Measurements from ENCODE around the gene CTSV. TPM values are rescaled to one million over a fixed set of nuclear protein-coding genes. Genes with fewer than 3 reads are reported as not detected.
"Not testable (repeated sequence)": the region's sequence is repeated elsewhere in the genome, so short reads cannot be mapped to it uniquely, and the experiment has no call there.

The CTSV gene
- total and polyA plus RNA-seq, 7 donors = 2.5 to 11.1 TPM; not detected in 5

GRCh38 chr9:96992303-96992702 is 46.6 kb downstream of the CTSV start:
- WGBS, 2 donors = 86 to 97% methylated on average over 2 of the region's 2 CpGs
- H3K27ac ChIP-seq; DNase-seq; intact Hi-C loops (cut with DNase I); H3K27me3 ChIP-seq; H3K4me1 ChIP-seq; H3K9me3 ChIP-seq; H3K4me3 ChIP-seq; H3K36me3 ChIP-seq: not testable (repeated sequence)

DNA sequence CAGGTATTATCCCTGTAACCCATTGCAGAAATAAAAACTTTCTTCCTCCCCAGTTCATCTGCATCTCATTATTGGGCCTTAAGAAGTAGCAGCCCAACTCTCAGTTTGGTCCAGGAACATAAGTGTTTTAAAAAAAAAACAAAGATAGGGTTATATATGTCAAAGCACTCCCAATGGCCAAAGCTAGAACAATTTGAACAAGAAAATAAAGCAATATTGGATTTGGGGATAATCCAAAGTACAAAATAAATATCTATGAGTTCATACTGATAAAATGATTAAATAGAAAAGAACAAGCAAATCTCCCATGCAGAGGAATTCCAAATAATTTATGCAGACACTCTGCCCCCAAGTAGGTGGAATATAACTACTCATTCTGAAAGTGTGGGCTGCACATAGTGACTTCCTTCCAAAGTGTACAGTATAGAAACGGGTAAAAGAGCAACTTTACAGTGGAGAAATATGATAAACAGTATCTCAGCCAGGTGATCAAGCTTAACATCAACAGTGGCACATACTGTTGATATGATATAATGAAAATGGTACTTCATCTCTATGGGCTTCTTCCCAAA is 49.1 kb downstream of the CTSV start:
- H3K4me3 ChIP-seq; H3K27ac ChIP-seq; DNase-seq; H3K4me1 ChIP-seq; H3K36me3 ChIP-seq; H3K9me3 ChIP-seq; intact Hi-C loops (cut with DNase I); H3K27me3 ChIP-seq: not testable (repeated sequence)
- WGBS, 2 donors = 58 to 66% methylated on average over 1 of the region's 1 CpG

DNA sequence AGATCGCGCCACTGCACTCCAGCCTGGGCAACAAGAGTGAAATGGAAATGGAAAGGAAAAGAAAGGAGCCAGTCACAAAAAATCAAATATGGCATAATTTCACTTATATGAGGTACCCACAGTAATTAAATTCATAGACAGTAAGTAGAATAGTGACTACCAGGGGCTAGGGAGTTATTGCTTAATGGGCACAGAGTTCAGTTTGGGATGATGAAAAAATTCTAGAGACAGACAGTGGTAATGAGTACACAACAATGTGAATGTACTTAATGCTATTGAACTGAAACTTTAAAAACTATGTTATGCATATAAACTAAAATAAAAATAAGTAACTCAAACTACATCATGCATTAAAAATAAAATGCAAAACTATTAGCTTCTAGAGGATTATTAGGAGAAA is 54.1 kb downstream of the CTSV start:
- 97 to 99% methylated on average over 2 of the region's 2 CpGs for WGBS, 2 donors
- intact Hi-C loops (cut with DNase I); H3K4me3 ChIP-seq: not testable (repeated sequence)

DNA sequence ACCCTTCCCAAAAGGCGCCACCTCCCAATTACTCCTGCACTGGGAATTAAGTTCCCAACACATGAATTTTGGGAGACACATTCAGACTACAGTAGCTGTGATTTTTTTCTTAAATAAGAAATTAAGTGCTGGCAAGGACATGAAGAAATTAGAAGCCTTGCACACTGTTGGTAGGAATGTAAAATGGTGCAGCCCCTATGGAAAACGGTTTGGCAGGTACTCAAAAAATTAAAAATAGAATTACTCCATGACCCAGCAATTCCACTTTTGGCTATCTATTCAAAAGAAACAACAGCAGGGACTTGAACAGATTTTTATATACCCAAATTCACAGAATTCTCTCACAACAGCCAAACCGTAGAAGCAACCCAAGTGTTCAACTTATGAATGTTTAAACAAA is 54.8 kb downstream of the CTSV start:
- H3K27ac ChIP-seq; H3K27me3 ChIP-seq; H3K36me3 ChIP-seq; DNase-seq; H3K9me3 ChIP-seq; H3K4me1 ChIP-seq; H3K4me3 ChIP-seq; intact Hi-C loops (cut with DNase I): not testable (repeated sequence)
- 89 to 97% methylated on average over 2 to 3 of the region's 3 CpGs for WGBS, 2 donors

More for the DNA sequence above, 54.1 kb downstream of the CTSV start:
- not testable (repeated sequence) for H3K9me3 ChIP-seq, H3K27ac ChIP-seq, DNase-seq, H3K36me3 ChIP-seq, H3K4me1 ChIP-seq, H3K27me3 ChIP-seq

- H3K27ac ChIP-seq; H3K27me3 ChIP-seq; H3K4me1 ChIP-seq; intact Hi-C loops (cut with DNase I); H3K36me3 ChIP-seq; DNase-seq; H3K9me3 ChIP-seq; H3K4me3 ChIP-seq: not testable (repeated sequence)
- 96% methylated on average over 7 of the region's 7 CpGs for WGBS, 2 donors
Observed at GRCh38 chr9:96983496-96984122, 55.3 kb downstream of the CTSV start.

Other genes starting within 250 kb of the CTSV start
- 10 to 100 TPM; 11.4 to 18.2 (median 15.7) TPM for gene ZNF782, start 184.6 kb downstream of the CTSV start, total RNA-seq
- 1 to 10 TPM; 1.2 to 2.4 (median 1.6) TPM for gene ZNF782, start 184.6 kb downstream of the CTSV start, polyA plus RNA-seq
- gene NUTM2G, start 110.3 kb downstream of the CTSV start, total RNA-seq = not detected
- under 1 TPM in 1 of 3 donors, not detected in 2; 0.23 TPM for gene NUTM2G, start 110.3 kb downstream of the CTSV start, polyA plus RNA-seq